Esophagus muscularis mucosa (tissue), 4 donors: ENCODE measurements around the gene RBM20.

Source experiments
- EP300 ChIP-seq: sonication (generic); formaldehyde crosslinking; IDR thresholded peaks from one replicate; pipeline ENCODE4 v1.6.1; 2017; ENCODE audit warnings: antibody characterized with exemption
- POLR2A ChIP-seq: fragments of 450-650 bp; IDR thresholded peaks from one replicate; pipeline ENCODE4 v1.6.1; 2017; ENCODE audit warnings: antibody characterized with exemption, moderate library complexity, mild to moderate bottlenecking, low read depth
- POLR2AphosphoS5 ChIP-seq, 2 donors: sonication (generic); formaldehyde crosslinking; IDR thresholded peaks; one replicate each; pipeline ENCODE4 v1.6.1; 2017; ENCODE audit warnings: antibody characterized with exemption in 2 of 2
- TF ChIP-seq, protein P1 (sequence below), 3 experiments: fragments of 200-600 bp in 2 of 3; fragments of 450-650 bp in 1 of 3; sonication (generic) in 2 of 3; IDR thresholded peaks; one replicate each; pipeline ENCODE4 v1.5.1; 2017 to 2019; ENCODE audit warnings: antibody characterized with exemption in 3 of 3, mild to moderate bottlenecking in 2 of 3, moderate library complexity in 1 of 3

DNA sequence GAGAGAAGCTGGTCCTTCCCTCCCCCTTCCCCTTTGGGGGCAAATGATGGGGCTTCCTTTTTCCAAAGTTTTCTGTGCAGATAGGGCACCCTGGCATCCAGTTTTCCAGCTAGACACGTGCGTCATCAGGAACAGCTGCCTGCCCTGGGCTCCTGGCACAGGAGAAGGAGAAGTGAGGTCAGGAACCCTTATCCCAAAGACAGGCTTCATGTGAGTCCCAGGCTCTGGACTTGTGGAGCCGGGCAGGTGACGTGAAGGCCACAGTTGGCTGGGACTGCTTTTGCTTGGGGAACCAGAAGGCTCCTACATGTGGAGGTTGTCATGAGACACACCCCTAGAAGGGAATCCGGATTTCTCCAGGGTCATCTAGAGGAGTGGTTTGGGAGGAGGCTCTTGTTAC, 66.5 kb downstream of the RBM20 start:
- TF ChIP-seq, protein P1, sequence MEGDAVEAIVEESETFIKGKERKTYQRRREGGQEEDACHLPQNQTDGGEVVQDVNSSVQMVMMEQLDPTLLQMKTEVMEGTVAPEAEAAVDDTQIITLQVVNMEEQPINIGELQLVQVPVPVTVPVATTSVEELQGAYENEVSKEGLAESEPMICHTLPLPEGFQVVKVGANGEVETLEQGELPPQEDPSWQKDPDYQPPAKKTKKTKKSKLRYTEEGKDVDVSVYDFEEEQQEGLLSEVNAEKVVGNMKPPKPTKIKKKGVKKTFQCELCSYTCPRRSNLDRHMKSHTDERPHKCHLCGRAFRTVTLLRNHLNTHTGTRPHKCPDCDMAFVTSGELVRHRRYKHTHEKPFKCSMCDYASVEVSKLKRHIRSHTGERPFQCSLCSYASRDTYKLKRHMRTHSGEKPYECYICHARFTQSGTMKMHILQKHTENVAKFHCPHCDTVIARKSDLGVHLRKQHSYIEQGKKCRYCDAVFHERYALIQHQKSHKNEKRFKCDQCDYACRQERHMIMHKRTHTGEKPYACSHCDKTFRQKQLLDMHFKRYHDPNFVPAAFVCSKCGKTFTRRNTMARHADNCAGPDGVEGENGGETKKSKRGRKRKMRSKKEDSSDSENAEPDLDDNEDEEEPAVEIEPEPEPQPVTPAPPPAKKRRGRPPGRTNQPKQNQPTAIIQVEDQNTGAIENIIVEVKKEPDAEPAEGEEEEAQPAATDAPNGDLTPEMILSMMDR (IDR thresholded peaks at IDR 0.05) = no peak
- TF ChIP-seq POLR2A = no peak
- no peak for TF ChIP-seq POLR2AphosphoS5 (IDR thresholded peaks at IDR 0.05)
- TF ChIP-seq EP300 = no peak
